Choroid plexus epithelial cell (primary cell): ENCODE data around the gene LEKR1.
"Not testable (repeated sequence)": the region's sequence is repeated elsewhere in the genome, so short reads cannot be mapped to it uniquely, and the experiment has no call there.

Experiments
- DNase-seq: peaks from one replicate; pipeline ENCODE4 v3.0.0-alpha.2; 2010; ENCODE audit warnings: low read depth
- H3K4me3 ChIP-seq: 2 replicates; pipeline ENCODE4 v1.5.1; 2011; ENCODE audit warnings: low read depth, mild to moderate bottlenecking, control low read depth, low read length, moderate library complexity
- CTCF ChIP-seq: conservative IDR thresholded peaks from 2 replicates; pipeline ENCODE4 v1.5.1; 2011; ENCODE audit warnings: low read depth, mild to moderate bottlenecking, control low read depth, inconsistent platforms, low read length, moderate library complexity

LEKR1 gene

GRCh38 chr3:156793851-156794250 is 32.3 kb upstream of the LEKR1 start:
- TF ChIP-seq CTCF: no peak
- no peak overlapping the region for H3K4me3 ChIP-seq

GRCh38 chr3:156795890-156796481 is 30.2 kb upstream of the LEKR1 start:
- DNase-seq: peak; percentile 65
- no peak overlapping the region for H3K4me3 ChIP-seq
- no peak for TF ChIP-seq CTCF

More at GRCh38 chr3:156793851-156794250, 32.3 kb upstream of the LEKR1 start:
- no peak for DNase-seq

- no peak overlapping the region for H3K4me3 ChIP-seq
- TF ChIP-seq CTCF: no peak
- DNase-seq: no peak
Observed at GRCh38 chr3:156797368-156797767, 28.8 kb upstream of the LEKR1 start.

- DNase-seq: not testable (repeated sequence)
Observed at GRCh38 chr3:156800287-156800686, 25.9 kb upstream of the LEKR1 start.

GRCh38 chr3:156801746-156802145 is 24.4 kb upstream of the LEKR1 start:
- H3K4me3 ChIP-seq: no peak overlapping the region
- DNase-seq: no peak
- no peak for TF ChIP-seq CTCF

More at GRCh38 chr3:156800287-156800686, 25.9 kb upstream of the LEKR1 start:
- not testable (repeated sequence) for H3K4me3 ChIP-seq

- H3K4me3 ChIP-seq: no peak overlapping the region
- TF ChIP-seq CTCF: no peak
- no peak for DNase-seq
Observed at GRCh38 chr3:156802821-156803606, 23.1 kb upstream of the LEKR1 start.

- TF ChIP-seq CTCF: no peak
- H3K4me3 ChIP-seq: no peak overlapping the region
- DNase-seq: no peak
Observed at GRCh38 chr3:156803952-156804741, 22.0 kb upstream of the LEKR1 start.
